HCT116 (cell line): ENCODE data around the gene ANKS1A.
A peak's percentile ranks its signal among the peaks of the same experiment; 100 is the strongest.

ENCODE experiments used
- ELF1 ChIP-seq: IDR thresholded peaks from 2 replicates; pipeline ENCODE4 v1.6.1; 2012; ENCODE audit warnings: low read depth, borderline replicate concordance
- EZH2 ChIP-seq: fragments of 200-600 bp; sonication (generic); IDR thresholded peaks from 2 replicates; pipeline ENCODE4 v1.6.1; 2017; ENCODE audit warnings: antibody characterized with exemption, mixed run types
- POLR2A ChIP-seq: IDR thresholded peaks from 2 replicates; pipeline ENCODE4 v1.7.0; 2011; ENCODE audit warnings: borderline replicate concordance; ENCODE audit not compliant: insufficient read depth, insufficient read length; ENCODE audit errors: extremely low read depth
- POLR2AphosphoS5 ChIP-seq: IDR thresholded peaks from 2 replicates; pipeline ENCODE4 v1.6.1; 2011; ENCODE audit warnings: mild to moderate bottlenecking, low read depth, low read length, moderate library complexity
- SIN3A ChIP-seq: IDR thresholded peaks from 2 replicates; pipeline ENCODE4 v1.6.1; 2012; ENCODE audit warnings: low read depth
- ZFX ChIP-seq: fragments of 450-650 bp; IDR thresholded peaks from 2 replicates; pipeline ENCODE4 v1.6.1; 2017
- TF ChIP-seq, protein P1 (sequence below), 3 experiments: fragments of 200-600 bp in 1 of 3; sonication (generic) in 1 of 3; IDR thresholded peaks in 2 of 3; conservative IDR thresholded peaks in 1 of 3; 2 replicates each; pipeline ENCODE4 v1.5.1; 2012 to 2017; ENCODE audit warnings: low read depth in 2 of 3, low read length in 2 of 3, antibody characterized with exemption in 1 of 3, borderline replicate concordance in 1 of 3, control low read depth in 1 of 3, mild to moderate bottlenecking in 1 of 3, mixed read lengths in 1 of 3, mixed run types in 1 of 3, moderate library complexity in 1 of 3; ENCODE audit not compliant: insufficient read depth in 1 of 3
- TF ChIP-seq, protein P2 (sequence below): IDR thresholded peaks from 2 replicates; pipeline ENCODE4 v1.6.1; 2012

DNA sequence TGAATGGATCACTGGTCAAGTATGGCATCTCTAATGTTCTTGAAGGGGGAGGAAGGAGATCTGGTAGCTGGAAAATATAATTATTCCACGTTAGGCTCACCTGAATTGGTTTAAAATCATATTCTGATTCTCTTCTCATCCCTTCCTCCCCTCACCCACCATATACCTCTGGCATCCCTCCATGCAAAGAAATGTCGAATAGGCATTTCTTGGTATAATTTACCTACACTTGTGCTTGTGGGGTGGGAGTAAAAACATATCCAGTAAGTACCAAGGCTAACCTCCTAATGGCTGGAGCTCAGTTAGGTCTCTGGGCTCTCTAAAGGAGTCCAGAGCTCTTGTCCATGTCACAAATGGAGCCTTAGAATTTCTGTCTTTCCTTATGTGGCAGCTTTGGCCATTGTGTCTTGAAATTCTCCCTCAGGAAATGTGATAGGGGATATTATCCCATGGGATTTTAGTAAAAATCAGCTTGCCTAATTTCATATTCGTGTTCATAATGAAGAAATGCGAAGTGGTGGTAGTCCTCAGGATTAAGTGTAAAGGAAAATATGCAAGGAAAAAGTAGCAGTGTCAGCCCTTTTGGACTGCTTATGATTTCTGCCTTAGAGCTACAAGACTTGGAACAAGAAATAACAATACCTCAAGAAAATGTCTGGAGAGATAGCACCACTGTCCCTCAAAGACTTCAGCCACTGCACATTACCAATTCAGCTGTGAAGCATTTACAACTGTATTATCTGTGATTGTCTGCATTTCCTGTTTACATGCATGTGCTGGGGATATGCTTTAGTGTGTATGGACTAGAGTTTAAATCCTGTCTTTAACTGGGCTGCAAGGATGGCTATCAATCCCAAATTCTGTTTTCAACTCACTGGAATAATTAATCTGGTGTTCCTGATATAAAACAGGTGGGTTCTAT lies 13.5 kb upstream of the ANKS1A start:
- TF ChIP-seq, protein P1, sequence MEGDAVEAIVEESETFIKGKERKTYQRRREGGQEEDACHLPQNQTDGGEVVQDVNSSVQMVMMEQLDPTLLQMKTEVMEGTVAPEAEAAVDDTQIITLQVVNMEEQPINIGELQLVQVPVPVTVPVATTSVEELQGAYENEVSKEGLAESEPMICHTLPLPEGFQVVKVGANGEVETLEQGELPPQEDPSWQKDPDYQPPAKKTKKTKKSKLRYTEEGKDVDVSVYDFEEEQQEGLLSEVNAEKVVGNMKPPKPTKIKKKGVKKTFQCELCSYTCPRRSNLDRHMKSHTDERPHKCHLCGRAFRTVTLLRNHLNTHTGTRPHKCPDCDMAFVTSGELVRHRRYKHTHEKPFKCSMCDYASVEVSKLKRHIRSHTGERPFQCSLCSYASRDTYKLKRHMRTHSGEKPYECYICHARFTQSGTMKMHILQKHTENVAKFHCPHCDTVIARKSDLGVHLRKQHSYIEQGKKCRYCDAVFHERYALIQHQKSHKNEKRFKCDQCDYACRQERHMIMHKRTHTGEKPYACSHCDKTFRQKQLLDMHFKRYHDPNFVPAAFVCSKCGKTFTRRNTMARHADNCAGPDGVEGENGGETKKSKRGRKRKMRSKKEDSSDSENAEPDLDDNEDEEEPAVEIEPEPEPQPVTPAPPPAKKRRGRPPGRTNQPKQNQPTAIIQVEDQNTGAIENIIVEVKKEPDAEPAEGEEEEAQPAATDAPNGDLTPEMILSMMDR (IDR thresholded peaks at IDR 0.05 in 2 of 3, conservative IDR thresholded peaks at IDR 0.05 in 1 of 3; ENCODE audit: borderline replicate concordance in 1 of 3, insufficient read depth in 1 of 3, low read depth in 2 of 3, low read length in 2 of 3), result no peak
- TF ChIP-seq EZH2, result no peak
- no peak for TF ChIP-seq POLR2A
- TF ChIP-seq POLR2AphosphoS5, result peak; percentile 4; the same call in 1 of the 2 replicates
- TF ChIP-seq, protein P2, sequence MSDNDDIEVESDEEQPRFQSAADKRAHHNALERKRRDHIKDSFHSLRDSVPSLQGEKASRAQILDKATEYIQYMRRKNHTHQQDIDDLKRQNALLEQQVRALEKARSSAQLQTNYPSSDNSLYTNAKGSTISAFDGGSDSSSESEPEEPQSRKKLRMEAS, result no peak
- no peak for TF ChIP-seq SIN3A
- no peak for TF ChIP-seq ZFX
- TF ChIP-seq ELF1, result no peak
